ENCODE results near the gene ENAH. TPM values are rescaled to one million over a fixed set of nuclear protein-coding genes. Genes with fewer than 3 reads are reported as not detected.

Gene ENAH
- polyA plus RNA-seq, 10 donors: 115 to 167 (median 133) TPM

DNA sequence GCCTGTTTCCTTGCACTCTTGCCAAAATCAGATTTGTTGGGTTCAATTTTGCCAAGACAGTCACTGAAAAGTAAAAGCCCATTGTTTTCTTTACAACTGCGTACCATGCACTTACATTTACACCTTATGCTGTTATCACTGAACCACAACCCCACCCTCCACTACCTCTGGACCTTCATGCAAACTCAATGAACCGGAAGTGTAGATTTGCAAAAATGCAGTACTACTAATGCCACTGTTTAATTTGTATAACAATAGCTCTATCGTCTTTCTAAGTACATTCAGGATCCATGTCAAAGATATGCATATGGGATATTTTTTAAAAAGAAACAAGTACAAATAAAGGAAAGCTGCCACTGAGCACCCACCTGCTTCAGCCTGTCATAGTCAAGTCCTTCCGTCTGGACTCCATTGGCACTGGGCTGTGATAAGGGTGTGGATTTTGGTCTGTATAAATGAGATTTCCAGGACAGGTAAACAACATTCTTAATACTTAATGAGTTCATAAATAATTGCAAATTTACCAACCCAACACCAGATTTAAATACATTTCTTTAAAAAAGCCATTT lies 152.2 kb downstream of the ENAH start:
- no peak for DNase-seq

DNA sequence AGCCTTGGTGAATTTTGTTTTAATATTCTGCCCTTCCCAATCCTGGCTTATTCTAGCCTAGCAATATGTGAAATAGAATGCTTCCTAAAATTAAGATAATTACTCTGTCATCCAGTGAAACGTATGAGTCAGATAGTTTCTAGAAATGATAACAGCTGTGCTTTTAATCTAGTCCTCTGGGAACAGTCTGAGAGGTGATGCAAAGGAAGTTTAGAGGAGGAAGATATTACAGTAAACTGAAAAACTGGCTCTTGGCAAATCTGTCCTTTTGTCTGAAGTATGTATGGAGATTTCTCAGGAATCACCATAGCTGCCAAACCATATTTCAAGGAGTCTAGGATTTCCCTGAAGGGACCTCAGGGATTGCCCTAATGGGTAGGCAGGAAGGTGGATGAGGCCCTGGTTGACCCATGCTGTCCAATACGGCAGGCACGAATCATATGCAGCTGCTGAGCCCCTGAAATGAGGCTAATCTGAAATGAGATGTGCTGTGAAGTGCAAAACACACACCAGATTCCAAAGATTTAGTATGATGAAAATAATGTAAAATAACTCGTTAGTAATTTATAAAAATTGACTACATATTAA lies 154.3 kb downstream of the ENAH start:
- DNase-seq: no peak

DNA sequence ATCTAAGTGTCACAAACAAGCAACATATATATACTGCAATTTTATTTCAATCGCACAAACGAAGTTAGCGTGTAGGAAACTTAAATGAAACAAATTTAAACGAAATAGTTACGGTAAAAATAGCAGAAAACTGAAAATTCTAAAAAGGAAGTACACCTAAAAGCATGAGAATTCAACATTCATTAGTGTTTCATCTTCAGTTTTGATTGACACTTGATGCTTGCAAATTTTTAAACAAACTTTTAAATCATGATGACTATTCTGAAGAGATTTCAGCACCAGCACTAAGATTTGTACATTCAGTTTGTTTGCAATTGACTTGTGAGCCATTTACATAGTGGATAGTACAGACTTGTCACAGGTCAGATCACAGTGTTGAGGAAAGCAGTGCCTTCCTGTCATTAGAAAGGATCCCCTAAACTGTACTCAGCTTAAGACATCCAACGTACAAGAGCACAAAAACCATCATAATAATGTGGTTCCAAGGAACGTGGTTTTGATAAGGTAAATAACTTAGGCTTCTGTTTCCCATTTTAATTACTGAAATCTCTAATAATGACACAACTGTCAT lies 158.0 kb downstream of the ENAH start:
- no peak for DNase-seq

DNA sequence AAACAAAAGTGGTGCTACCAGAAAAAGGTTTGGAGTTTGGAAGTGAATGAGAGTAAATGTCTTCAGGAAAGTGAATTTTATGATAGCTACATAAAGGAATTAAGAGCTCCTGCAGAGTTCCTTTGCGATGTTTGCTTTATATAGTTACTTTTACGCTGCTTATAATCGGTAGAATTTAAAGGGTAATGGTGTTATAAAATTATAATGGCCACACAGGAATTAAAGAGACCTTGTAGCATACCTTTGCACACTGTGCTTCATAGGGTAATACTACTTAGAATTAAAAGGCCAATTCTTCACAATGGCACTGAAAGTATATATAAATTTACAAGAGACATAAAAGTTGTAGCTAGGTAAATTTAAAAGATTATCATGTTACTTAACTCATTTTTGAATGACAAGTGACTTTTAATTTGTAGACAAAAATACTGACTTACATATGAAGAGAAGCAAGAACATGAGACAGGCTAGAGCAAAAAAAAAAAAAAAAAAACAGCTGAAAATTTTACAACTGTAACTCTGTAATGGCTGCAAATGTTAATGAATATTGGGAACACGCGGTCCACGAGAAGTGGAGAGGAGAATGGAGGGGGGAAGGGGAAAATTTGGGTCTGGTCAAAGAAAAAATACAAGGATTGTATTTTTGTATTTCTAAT lies 159.2 kb downstream of the ENAH start:
- no peak for DNase-seq

DNA sequence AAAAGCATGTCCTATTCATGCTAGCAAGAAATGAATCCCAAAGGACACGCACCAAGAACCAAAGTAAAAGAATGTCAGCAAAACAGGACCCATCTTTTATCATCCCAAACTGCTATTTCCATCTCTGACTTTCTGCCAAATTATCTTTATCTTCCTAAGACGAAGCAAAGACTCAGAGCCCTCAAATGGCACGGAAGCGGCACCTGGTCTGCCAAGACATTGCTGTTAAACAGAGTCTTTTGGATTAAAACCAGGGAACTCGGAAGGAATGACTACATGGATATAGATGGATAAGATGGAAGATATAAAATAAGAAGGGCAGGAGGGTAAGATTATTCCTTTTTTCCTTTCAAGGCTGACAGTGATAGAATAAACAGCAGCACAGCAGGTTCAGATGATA lies 164.2 kb downstream of the ENAH start:
- no peak for DNase-seq

DNA sequence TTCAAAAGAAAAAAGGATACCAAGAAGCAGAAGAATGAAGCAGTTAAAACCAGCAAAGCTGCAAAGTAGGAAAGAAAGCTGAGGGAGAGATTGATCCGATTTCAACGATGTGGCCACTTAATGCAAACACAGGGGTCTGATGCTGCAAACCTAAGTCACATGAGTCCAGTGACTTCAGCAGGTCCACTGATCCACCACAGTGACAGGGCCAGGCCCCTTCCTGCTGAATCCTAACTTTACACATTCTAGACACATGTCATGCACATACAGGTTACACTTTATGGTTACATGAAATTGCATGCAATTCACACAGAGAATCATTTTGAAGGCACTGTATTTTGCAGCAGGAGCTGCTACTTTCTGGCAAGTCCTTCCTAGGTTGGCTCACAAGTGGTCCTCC lies 166.1 kb downstream of the ENAH start:
- no peak for DNase-seq

DNA sequence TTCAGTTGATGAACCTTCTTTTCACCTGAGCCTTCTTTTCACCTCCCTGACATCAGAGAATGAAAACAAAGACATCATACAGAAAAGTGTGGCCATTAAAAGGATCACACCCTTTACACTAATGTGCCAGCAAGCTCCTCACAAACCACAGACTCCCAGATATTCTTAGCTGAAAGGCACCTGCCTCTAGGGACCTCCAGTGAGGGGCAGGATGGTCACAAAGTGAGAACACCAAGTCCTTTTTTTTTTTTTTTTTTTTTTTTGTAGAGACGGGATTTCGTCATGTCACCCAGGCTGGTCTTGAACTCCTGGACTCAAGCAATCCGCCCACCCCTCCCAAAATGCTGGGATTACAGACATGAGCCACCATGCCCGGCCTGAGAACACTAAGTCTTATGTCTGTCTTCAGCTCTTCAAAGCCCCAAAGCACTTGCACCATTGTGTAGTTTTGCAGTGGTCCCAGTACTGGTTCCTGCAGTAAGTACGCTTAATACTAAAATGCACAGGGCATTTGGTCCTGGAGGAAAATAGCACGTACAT lies 166.9 kb downstream of the ENAH start:
- no peak for DNase-seq

DNA sequence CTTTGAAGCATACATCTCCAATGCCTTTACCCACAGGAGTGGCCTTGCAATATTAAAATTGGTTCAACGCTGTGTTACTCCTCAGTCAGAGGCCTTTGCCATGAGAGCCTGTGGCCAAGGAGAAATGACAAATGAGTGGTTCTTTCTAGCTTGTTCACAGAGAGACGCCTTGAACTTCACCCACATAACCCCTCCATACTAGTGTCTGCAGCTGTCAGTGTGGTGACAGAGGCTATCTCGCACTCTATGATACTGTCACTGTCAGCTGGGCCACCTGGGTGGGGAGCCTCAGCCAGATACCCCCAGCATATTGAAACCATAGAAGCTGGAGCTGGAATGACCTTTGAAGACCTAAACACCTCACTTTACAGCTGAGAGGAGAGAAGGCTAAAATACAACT lies 167.7 kb downstream of the ENAH start:
- no peak for DNase-seq

DNA sequence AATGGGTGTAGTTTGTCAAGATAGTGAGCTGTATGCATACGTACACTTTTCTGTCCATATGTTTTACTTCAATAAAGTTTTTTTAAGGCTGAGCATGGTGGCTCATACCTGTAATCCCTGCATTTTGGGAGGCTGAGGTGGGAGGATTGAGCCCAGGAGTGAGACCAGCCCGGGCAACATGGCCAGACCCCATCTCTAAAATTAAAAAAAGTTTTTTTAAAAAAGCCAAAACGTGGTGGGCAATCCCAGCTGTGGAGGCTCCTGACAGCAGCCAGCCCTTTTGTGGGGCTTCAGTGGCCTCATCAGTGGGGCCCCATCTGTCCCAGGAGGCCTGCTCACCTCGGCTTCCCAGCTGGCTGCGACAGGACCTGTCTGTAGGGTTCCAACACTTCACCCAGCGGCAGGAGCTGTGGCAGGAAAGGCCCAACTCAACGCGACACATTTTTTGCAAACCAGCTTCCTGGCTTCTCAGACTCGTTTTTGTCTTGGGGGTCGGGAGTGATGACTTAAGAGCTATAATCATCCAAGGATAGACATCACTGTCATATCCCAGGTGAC lies 168.2 kb downstream of the ENAH start:
- DNase-seq: no peak

DNA sequence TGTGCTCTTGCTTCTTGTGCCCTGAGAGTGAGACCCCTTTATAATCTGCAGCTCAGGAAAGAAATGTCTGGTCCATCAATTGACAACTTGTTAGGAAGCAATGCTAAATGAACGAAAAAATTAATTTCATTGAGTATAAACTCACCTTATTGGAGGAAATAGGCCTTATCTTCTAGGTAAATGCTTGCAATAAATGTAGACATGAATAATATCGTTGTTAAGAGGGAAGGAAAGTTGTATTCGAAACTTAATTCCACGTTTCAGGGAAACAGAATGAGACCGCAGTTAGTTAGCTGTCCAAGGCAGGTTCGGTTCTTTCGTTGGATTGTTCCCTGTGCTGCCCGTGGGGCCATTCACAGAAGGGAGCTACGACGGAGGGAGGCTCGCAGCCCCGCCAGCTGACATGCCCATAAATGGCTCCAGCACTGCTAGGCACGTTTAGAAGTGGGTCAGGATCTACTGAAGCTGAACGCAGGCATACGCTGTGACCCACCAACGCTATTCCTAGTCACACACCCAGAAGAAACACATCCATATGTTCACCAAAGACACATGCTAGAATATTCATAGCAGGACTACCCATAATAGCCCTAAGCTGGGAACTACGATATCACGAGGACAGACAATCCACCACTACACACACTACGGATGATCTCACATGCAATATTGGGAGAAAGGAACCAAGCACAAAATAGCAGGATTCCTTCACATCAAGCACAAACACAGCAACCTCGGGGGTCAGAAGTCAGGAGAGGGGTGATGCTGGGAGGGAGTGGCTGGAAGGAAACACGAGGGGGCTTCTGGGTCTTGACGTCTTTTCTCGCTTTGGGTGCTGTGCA lies 168.9 kb downstream of the ENAH start:
- DNase-seq: no peak

DNA sequence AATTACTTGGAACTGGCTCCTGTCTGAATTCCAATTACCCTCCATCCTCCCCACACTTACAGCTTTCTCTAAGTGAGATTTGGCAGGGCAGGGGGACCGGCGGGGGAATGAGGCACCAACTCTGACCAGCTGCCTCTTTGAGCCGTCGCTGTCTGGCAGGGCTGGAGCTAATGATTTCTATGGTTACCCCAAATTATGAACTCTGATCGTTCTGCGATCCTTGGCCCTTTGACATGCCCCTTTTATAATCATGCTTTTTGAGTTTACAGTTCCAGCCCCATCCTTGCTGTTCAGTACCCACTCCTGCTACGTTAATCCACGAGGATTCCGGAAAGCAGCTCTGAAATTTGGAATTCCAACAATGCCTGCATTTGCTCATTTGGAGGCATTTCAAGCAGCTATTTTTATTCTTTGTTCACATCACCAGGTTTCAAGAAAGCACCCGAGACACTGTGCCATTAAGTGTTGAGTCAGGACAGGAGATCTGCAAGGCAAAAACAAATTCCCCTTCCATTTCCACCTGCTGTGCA lies 170.4 kb downstream of the ENAH start:
- no peak for DNase-seq

DNA sequence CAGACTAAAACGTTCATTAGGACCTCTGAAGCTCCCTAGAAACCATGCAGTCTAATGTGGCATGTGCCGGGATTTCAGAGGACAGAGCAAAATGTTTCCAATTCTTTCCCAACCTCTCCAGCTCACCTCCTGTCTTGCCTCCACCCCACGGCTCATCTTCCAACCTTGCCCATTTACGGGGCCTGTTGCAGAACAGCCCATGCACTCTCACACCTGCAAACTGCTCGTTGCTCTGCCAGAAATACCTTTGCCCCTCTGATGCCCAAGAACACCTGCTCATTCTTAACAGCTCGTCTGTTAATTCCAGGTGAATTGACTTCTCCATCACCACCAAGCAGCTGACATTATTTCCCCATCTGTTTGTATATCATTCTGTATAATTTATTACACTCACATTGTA lies 171.2 kb downstream of the ENAH start:
- no peak for DNase-seq

DNA sequence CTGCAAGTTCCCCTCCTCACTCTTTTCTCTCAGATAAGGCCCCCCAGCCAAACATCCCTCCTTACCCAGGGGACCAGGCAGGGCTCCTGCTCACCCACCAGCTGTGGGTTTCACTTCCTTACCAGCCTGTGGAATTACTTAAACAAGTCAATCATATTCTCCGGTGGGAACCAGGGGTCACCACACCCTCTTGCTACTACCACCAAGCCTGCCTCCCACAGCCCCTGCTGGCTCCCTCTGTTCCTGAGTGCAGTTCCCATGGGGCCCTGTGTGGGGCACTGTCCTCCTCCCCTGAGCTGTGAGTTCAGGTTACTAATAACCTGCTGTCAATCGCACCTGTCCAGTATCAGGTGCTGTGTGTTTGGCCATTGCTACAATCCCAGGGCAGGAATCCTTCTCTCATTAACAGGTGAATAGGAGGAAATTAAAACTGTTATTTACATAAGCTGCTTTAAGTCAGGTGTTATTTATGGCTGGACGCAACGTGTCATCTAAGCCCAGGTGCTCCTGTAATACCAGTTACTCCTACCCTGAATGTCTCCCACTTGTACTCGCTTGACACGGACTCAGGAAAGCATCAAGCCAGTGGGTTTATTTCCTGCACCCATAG lies 172.0 kb downstream of the ENAH start:
- no peak for DNase-seq

DNA sequence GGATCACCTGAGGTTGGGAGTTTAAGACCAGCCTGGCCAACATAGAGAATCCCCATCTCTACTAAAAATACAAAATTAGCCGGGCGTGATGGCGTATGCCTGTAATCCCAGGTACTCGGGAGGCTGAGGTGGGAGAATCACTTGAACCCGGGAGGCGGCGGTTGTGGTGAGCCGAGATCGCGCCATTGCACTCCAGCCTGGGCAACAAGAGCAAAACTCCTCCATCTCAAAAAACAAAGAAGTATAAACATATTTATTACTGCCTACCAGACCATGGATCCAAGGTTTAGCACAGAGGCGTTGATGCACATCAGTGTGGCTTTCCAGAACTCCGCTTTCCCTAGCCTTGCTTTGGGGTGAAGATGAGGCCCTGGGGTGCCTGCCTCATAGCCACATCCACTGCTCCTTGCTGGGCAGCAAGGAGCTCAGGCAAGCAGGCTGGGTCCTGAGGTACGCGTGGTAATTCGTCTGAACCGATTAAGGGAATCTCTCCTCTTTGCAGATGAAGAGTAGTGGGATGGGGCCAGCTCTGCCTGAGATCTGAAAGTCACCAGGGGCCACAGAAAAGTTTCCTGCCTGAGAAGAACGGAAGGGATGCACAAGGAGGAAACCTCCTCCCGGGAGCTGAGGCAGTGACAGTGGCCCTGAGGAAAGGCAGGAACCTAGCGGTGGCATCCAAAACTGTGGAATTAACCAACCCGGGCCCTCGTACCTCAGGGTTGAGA lies 172.8 kb downstream of the ENAH start:
- no peak for DNase-seq

DNA sequence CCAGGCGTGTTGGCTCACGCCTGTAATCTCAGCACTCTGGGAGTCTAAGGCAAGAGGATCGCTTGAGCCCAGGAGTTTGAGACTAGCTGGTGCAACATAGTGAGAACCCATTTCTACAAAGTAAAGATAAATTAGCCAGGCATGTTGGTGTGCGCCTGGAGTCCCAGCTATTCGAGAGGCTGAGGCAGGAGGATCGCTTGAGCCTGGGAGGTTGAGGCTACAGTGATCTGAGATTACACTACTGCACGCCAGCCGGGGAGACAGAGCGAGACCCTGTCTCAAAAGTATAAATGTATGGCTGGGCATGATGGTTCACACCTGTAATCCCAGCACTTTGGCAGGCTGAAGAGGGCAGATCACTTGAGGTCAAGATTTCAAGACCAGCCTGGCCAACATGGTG lies 173.6 kb downstream of the ENAH start:
- no peak for DNase-seq

DNA sequence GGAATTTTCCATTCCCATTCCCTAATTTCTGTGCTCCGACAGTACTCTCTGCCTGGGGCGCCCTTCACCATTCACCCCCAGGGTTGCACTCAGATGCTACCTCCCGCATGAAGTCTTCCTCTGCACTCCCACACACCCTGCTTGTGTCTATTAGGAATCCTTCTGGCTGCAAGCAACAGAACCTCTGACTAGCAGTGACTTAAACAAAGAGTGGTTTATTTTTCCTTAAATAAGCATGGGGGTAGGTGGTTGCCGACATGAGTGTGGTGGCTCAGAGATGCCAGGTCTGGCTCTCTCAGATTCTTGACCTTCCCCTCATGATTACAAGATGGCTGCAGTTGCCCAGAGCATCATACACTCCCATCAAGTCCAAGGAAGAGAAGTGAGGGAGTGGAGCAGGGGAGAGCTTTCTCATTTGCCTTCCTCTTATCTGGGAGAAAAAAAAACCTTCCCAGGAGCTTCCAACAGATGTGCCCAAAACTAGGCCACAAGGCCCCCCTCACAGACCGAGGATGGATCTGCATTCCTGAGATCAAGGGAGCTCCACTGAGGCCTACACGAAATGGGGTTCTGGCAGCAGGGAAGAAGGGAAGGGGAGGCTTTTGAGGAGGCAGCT lies 175.5 kb downstream of the ENAH start:
- DNase-seq: no peak

DNA sequence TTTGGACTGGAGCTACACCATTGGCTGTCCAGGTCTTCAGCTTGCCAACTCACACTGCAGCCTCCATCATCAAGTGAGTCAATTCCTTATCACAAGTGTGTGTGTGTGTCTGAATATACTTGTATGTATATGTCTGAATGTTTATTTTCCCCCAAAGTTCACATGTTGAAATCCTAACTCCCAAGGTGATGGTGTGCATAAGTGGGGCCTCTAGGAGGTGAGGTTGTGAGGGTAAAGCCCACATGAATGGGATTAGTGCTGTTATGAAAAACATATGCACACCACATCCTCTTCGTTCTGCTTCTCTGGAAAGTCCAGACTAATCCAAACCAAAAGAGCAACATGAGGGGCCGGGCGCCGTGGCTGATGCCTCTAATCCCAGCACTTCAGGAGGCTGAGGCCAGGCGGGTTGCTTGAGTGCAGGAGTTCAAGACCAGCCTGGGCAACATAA lies 176.4 kb downstream of the ENAH start:
- DNase-seq: no peak

DNA sequence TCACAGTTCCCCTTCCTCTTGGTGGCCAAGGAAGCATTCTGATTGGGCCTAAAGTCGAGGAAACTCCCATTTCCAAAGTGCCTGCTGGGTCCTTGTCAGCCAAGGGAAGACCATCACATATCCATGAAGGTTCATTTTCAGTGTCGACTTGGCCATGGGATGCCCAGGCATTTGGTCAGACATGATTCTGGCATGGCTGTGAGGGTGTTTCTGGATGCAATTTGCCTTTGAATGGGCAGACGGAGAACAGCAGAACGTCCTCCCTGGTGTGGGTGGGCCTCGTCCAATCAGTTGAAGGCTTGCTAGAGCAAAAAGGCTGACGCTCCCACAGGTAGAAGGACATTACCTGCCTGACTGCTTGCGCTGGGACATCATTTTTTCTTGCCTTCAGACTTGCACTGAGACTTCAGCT lies 176.8 kb downstream of the ENAH start:
- DNase-seq: no peak

DNA sequence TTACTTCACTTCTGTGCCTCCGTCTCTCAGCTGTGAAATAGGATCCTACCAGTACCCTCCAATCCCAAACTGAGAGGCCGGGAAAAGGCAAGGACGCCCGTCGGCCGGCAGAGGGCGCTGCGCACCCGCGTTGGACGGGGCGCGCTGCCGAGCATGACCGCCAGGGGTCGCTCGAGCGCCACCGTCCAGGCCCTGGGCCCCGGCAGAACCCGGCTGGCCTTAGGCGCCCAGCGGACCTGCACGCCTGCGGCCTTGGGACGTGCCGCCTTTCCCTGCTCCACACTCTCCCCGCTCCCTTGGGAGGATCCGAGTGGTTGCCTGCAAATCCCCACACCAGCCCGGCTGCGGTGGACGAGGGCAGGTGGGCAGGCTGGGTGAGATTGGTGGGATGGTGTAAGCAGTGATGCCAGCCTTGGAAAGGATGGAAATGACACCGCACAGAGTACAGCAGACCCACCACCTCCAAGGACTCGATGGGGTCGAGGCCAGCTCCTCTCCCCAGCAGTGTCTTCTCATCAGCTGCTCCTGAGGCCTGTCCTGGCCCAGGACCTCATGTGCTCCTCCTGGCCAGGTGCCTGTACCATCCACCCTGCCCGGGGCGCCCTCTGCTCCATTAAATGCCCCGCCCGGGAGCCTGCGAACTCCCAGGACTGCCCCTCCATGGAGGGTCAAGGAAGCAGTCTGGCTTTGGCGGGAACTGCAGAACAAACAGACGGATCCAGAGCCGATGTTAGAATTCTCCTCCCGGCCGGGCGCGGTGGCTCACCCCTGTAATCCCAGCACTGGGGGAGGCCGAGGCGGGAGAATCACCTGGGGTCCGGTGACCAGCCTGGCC lies 177.7 kb downstream of the ENAH start:
- peak; percentile 58 to 90 (median 87) for DNase-seq
